ENCODE data around the gene KSR1.

KSR1 gene

DNA sequence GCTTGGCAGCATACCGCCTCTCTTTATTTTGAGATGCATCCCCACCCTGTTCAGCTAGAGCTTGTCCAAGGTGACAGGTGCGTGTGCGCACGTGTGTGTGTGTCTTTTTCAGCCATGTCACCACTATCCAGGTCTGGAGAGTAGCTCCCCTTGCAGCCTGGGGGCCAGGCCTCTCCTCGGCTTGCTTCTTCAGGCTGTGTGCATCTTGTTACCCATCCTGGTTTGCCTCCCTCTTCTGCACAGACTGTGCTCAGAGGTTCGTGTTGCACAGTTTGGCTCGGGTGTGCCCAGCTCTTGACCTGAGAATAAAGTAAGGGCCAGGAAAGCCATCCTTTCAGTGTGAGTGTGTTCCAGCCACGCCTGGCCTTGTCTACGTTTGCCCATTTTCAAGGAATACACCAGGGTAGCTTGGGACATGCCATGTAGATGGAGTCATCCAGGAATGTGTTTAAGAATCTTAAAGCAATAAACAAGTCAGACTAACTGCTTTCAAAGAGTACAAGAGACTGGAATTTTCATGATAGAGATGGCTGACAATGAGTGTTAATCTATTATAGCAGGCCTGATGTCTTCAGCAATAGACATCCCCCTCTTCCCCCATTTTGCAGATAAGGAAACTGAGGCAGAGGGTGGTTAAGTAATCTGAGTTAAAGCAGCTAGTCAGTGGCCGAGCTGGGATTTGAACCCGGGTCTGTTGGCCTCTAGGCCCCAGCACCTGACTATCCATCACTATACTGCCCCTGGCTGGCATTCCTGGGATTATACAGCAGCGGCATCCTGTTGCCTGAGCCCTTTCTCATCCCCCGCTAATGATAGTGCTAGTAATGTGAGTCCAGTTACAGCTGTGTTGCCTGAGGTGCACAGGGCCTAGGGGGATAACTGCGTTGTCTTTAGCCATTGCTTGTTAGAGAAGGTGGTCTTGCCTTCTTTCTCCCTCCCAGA, 77.9 kb downstream of the KSR1 start:
- H3K4me3 ChIP-seq (ENCODE audit: low read depth, low read length), result no peak overlapping the region

DNA sequence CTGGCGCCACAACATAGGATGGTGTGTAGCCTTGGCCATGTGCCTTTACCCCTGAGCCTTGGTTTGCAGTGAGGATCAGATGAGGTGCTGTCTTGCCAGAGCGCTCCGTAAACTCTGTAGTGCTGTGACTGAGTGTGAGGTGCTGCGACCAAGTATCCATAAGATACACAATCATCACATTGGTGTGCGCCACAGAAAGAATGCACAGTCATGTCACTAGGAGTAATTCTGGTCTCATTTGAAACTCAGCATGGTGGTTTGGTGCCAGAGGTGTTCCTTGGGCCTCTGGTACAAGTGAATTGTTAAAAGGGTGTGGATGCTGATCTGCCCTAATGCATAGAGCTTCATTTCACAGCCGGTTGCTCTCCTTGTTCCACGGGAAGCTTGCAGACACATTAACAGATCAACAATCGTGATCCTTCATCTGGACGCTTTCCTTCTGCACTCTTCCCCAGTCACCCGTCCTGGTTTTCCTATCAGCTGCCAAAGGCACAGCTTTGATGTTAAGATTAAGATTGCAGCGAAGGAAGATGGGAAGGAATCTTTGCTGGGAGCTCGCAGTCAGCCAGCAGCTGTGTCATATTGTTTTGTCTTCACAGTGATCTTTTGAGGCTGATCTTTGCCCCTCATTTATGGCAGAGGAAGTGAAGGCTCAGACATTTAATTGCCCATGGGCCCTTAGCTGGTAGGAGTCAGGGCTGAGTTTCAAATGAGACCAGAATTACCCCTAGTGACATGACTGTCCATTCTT, 79.1 kb downstream of the KSR1 start:
- no peak overlapping the region for H3K4me3 ChIP-seq (ENCODE audit: low read depth, low read length)

- H3K4me3 ChIP-seq (ENCODE audit: low read depth, low read length), result no peak overlapping the region
These were observed 79.7 kb downstream of the KSR1 start for GRCh38 chr17:27535975-27536374.

GRCh38 chr17:27536781-27537180, 80.5 kb downstream of the KSR1 start:
- no peak overlapping the region for H3K4me3 ChIP-seq (ENCODE audit: low read depth, low read length)

DNA sequence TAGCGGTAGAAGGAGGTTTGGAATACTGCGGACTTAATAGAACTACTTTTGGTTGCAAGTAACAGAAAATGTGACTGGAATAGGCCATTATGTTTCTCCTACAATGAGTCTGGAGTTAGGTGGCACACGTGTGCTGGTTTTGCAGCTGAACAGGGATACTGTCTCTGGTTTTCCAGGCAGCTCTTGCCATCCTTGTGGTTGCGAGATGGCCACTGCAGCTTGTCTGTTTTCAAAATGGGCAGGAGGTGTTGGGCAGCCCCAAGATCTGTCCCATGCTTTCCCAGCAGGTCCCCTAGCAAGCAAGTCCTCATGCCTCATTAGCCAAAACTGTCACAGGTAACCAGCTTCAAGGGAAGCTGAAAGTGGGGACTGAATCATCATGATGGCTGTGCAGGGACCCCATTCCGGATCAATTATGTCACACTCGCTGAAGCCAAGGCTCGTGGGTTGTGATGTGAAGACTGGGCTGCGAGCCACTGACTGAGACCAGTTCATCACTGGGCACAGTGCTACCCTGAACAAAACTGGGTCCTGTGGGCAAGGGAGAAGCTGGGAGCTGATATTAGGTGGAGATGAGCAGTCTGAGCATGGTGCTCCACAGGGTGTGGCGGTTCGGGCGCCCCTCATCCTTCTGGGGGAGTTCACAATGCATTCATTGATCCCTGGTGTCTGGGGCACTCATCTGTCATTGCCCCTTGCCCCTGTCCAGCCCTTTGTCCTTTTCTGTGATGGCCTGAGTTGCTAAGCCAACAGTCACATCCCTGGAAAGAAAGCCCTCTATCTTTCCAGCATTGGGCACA, 82.1 kb downstream of the KSR1 start:
- H3K4me3 ChIP-seq (ENCODE audit: low read depth, low read length), result no peak overlapping the region

DNA sequence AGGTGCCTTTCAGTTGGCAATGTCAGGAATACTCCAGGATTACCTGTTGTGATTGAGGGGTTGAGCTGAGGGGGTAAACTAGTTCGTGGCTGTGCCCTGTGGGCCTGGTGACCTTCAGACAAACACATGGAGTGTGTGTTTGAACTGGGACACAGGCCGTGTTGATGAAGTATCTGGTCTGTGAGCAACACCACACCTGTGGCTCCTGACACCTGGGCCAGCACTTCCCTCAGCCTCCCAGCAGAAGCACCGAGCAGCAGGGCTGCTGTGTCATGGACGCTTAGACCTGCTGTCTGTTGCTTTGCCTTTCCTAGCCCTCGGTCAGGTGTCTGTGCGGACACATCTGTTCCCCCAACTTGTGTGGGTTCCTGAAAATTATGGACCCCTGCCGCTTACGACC, 82.9 kb downstream of the KSR1 start:
- no peak overlapping the region for H3K4me3 ChIP-seq (ENCODE audit: low read depth, low read length)

DNA sequence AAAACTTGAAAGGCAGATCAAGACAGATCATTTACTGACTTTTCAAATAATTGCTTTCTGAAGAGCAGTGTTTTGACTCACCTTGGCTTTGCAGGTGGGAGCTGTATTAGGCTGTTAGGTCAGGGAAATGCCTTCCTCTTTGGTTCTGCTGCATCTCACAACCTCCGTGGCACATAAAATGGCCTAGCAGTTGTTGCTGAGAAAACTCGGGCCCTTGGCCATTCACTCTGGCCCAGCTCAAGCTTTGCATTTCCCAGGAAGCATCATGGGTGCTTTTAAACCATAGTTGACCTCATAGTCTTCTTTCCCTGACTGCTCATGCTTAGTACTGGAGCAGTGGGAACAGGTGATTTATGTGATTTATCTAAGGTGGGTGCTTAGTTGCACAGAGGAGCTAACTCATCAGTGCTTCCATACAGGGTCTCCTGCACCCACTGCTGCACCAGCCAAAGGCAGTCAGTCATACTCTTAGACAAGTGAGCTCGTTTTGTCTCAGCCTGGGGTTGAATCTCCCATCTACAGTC, 83.6 kb downstream of the KSR1 start:
- no peak overlapping the region for H3K4me3 ChIP-seq (ENCODE audit: low read depth, low read length)

DNA sequence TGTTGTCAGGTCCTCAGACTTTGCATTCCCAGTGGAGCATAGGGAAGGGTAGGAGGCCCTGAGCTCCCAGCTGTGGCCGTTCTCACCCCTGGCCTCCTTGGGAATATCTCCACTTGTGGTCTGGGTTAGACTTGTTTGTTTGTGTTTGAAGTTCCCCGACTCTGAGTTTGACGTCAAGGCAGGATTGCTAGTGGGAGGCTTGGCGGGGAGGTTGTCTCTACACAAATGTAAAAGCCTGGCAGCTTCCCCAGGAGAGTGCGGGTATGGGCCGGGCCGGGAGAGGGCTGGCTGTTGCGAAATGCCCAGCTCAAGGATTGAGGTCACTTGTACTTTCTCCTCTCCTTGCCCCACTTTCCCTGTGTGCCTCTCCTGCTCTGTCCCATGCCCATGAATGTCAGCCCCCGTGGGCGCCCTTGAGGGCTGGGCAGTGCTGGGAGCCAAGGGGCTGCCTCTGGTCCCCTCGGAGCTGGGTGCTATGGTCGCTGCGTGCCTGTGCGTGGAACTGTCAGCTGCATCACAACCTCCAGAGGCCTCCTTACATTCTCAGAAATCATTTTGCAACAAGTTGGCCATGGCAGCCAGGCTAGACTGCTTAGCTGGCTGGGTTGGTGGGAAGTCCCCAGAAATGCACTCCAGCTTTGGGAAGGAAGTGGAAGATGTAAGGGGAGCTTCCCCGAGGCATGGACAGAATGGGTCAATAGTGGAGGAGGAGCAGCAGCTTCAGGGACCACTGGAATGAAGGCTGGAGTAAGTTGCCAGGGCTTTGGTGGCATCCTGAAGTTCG, 84.3 kb downstream of the KSR1 start:
- H3K4me3 ChIP-seq (ENCODE audit: low read depth, low read length), result no peak overlapping the region

DNA sequence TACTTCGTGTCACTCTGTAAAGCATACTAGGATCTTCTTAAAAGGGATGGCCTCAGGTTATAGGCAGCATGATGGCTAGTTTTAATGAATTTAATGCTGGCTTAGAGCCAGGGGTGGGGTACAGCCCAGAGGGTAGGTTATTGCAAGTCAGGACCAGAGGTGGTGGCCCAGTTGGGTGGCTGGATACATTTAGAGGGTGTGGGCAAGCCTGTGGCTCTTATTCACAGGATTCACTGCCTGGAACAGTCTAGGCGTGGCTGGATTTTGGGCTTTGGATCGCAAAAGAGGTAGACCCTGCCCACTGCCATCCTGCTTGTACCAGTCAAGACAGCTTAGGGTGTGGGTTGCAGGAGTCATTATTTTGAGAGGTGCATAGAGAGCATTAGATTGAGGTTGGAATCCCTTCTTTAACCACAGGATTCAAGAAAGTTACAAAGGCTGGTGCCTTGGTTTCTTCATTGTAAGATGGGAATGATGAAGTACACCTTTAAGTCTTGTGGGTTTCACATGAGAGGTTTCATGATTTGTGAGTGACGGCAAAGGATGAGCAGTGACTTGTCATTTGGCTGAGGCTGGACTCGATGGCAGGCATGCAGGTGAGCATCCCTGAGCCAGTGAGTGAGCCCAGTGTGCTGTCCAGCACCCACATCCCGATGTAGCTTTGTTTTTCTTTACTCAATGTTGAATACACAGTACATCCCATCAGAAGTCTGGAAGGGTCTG, 85.2 kb downstream of the KSR1 start:
- no peak overlapping the region for H3K4me3 ChIP-seq (ENCODE audit: low read depth, low read length)

DNA sequence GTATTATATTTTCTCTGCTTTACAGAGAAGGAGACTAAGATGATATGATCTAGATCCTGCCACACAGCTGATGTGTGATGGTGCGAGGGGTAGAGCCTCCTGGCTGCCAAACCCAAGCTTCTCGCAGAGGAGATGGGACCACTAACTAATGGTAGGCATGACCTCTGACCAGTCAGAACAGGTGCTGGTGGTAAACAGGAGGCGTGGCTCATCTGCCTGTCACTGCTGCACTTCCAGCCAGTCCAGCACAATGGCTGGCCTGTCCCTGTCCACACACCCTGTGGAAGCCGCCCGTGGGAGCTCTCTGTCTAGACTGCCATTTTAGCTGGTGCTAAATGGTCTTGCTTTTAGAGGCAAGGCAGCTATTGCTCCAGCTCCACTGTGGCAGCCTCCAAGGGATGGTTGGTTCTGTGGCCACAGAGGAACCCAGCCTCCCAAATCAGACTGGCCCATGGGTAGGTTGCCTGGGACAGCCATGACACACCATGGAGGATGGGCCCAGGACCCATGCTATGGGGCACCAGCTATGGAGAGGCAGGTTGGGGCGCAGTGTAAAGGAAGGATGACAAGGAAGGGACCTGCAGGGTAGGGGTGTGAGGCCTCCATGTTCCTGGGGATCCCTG, 86.7 kb downstream of the KSR1 start:
- H3K4me3 ChIP-seq (ENCODE audit: low read depth, low read length), result no peak overlapping the region

DNA sequence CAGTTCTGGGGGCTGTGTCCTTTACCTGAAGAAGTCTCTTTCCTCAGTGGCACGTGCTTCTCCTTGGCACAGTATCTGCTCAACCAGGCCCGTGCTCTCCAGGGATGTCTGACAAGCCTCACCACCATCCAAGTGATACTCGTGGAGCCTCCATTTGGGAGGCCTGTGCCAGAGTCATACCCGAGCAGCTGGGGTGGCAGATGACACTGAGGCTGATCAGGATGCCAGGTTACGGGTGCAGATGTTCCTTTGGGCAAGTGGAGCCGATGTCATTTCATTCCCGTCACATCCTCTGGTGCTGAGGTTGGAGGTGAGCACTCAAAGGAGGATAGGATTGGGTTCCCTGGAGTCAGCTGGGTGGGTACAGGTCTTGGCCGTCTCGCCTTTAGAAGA, 87.2 kb downstream of the KSR1 start:
- no peak overlapping the region for H3K4me3 ChIP-seq (ENCODE audit: low read depth, low read length)

GRCh38 chr17:27543958-27544349, 87.7 kb downstream of the KSR1 start:
- H3K4me3 ChIP-seq (ENCODE audit: low read depth, low read length), result no peak overlapping the region

DNA sequence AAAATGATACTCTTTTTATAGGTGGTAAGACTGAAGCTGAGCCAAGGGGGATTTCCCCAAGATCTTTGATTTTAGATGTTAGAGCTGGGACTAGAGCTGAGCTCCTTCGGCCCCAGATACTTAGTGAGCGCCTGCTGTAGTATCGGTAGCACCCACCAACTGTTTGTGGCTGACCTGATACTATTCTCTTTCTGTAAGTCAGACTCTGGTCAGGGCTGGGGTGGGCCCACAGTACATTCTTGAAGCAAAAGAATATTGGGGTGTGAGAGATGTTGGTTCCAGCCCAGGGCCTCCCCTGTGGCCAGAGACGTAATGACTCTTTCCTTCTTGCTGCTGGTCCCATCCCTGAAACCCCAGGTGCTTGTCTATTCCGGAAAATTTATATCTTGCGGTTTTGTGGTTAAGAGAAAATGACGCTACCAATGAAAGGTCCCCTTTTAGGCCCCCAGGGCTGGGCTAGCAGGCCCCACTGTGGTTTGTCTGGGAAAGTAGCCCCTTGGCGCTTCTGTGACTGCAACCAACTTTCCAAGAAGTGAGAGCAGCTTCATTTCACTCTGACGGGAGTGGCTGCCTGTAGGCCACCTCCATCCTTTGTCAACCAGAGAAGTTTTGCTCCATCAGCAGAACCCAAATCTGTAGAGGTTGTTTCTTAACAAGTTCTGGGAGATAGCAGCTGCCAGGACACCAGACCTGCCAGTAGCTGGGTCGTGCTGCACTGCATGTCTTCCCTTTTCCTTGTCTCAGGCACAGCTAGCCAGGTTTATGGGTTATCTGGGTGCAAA, 88.3 kb downstream of the KSR1 start:
- no peak overlapping the region for H3K4me3 ChIP-seq (ENCODE audit: low read depth, low read length)

DNA sequence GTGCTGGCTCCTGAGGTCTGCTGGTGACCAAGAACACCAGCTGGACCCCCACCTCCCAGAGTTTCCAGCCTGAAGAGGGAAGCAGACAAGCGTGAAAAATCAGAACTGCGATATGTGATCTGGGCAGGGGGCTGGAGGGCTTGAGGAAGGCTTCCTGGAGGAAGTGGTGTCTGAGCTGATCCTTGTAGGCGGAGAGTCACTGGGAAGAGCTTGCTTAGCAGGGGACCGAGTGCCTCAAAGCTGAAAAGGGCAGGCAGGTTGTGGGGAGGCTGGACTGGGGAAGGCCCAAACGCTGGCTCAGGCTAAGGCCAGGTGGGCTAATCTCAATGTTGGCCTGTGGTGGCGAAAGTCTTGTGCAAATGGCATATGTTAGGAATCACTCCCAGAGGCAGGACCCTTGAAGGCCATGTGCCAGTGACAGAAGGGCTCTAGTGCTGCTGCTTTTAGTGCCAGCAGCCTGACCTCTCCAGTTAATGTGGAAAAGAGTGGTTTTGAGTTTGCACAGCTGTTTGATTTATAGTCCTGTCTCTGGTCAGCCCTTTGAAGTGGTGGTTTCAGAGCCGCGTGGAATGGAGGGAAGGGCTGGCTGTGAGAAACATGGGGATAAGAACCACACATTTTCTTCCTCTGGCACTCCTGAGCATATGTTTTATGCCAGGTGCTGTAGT, 89.4 kb downstream of the KSR1 start:
- no peak overlapping the region for H3K4me3 ChIP-seq (ENCODE audit: low read depth, low read length)

- no peak overlapping the region for H3K4me3 ChIP-seq (ENCODE audit: low read depth, low read length)
These were observed 90.5 kb downstream of the KSR1 start for GRCh38 chr17:27546624-27547300.

- H3K4me3 ChIP-seq (ENCODE audit: low read depth, low read length), result no peak overlapping the region
These were observed 91.0 kb downstream of the KSR1 start for GRCh38 chr17:27547301-27547683.

GRCh38 chr17:27548369-27548768, 92.1 kb downstream of the KSR1 start:
- no peak overlapping the region for H3K4me3 ChIP-seq (ENCODE audit: low read depth, low read length)
